Kidney (tissue), 14 donors: ENCODE measurements around the gene OR8B3. TPM values are rescaled to one million over a fixed set of nuclear protein-coding genes. Genes with fewer than 3 reads are reported as not detected.
"Not testable (repeated sequence)": the region's sequence is repeated elsewhere in the genome, so short reads cannot be mapped to it uniquely, and the experiment has no call there.

Experiments
- DNase-seq, 5 donors: peaks; one replicate each; pipeline ENCODE4 v3.0.0-alpha.2; 2013 to 2020
- FAIRE-seq: peaks from 2 replicates; lab custom pipeline; 2012; peaks lifted over from hg19 to GRCh38; lab: Jason Lieb, UNC
- H3K27ac ChIP-seq, 2 donors: one replicate each; pipeline ENCODE4 v1.7.0; 2013; ENCODE audit warnings: low read depth in 2 of 2, low read length in 2 of 2, inconsistent platforms in 1 of 2
- H3K27me3 ChIP-seq: one replicate; pipeline ENCODE4 v1.7.1; 2013; ENCODE audit warnings: low read length, inconsistent platforms; ENCODE audit not compliant: control insufficient read depth, insufficient read depth
- H3K36me3 ChIP-seq, 3 donors: one replicate each; pipeline versions ENCODE4 v1.7.0 to v1.7.1; 2013; ENCODE audit warnings: low read length in 3 of 3, control low read depth in 1 of 3, inconsistent platforms in 1 of 3; ENCODE audit not compliant: insufficient read depth in 3 of 3, control insufficient read depth in 2 of 3
- H3K4me1 ChIP-seq, 3 donors: one replicate each; pipeline versions ENCODE4 v1.7.0 to v1.7.1; 2013; ENCODE audit warnings: low read length in 3 of 3, inconsistent platforms in 1 of 3, low read depth in 1 of 3; ENCODE audit not compliant: control insufficient read depth in 2 of 3, insufficient read depth in 2 of 3
- H3K4me3 ChIP-seq, 3 donors: one replicate each; pipeline versions ENCODE4 v1.7.0 to v1.8.1; 2013; ENCODE audit warnings: low read length in 3 of 3, control low read depth in 1 of 3, inconsistent platforms in 1 of 3
- H3K9ac ChIP-seq, 3 donors: one replicate each; pipeline versions ENCODE4 v1.7.0 to v1.7.1; 2013; ENCODE audit warnings: low read length in 3 of 3, control low read depth in 1 of 3, inconsistent platforms in 1 of 3
- H3K9me3 ChIP-seq, 3 donors: one replicate each; pipeline versions ENCODE4 v1.7.0 to v1.7.1; 2013; ENCODE audit warnings: low read length in 3 of 3, control low read depth in 1 of 3, inconsistent platforms in 1 of 3; ENCODE audit not compliant: control insufficient read depth in 2 of 3, insufficient read depth in 1 of 3
- CTCF ChIP-seq: IDR thresholded peaks from 3 replicates; pipeline ENCODE4 v1.5.1; 2012; ENCODE audit warnings: mild to moderate bottlenecking, moderate library complexity, borderline replicate concordance; ENCODE audit not compliant: insufficient read depth; ENCODE audit errors: extremely low read depth
- intact Hi-C: fragments of 100-400 bp; cut with DNase I; formaldehyde crosslinking; loops from one replicate; pipeline ENCODE4 v1.11.1; 2022
- polyA plus RNA-seq: library from polyadenylated mRNA; stranded (reverse); fragments of 350-450 nt; fragmentation: Illumina TruSeq; extraction: RNeasy Lipid Tissue Mini Kit (QIAGEN cat#74804); gene quantifications from one replicate; pipeline ENCODE4 v1.2.3, GENCODE V29; 2014; ENCODE audit warnings: low read depth, low replicate concordance; ENCODE audit not compliant: insufficient read depth
- total RNA-seq: library from RNA; stranded (reverse); fragmentation: NEBNext Ultra II Directional; extraction: Animal tissue kit (Norgen Biotek cat#: 25700); gene quantifications from one replicate; pipeline ENCODE4 v1.2.1, GENCODE V29; 2021
- donor health status: control.
- donor health status: control.
- donor health status: control.
- donor health status: control.
- donor health status: control.
- donor health status: DM: yes; HTN: yes; CAD: no.
- donor health status: Normal renal cell carcinoma (clear cell type).

OR8B3 gene
- total and polyA plus RNA-seq, 2 donors from 2014 or later = not detected

GRCh38 chr11:124402326-124402922 is 3.6 kb upstream of the OR8B3 start:
- no peak overlapping the region for H3K27ac ChIP-seq
- peak; percentile 50 for TF ChIP-seq CTCF
- FAIRE-seq = no peak
- intact Hi-C loops = no loop called here
- no peak overlapping the region for H3K9ac ChIP-seq
- H3K4me3 ChIP-seq = no peak overlapping the region
- DNase-seq = peak in 4 of 5 donors; percentile 38 to 74 (median 40)
- no peaks in the 10 kb centered on the region for H3K36me3 ChIP-seq
- H3K9me3 ChIP-seq = no peaks in the 10 kb centered on the region
- H3K4me1 ChIP-seq = no peaks in the 10 kb centered on the region
- no peaks in the 10 kb centered on the region for H3K27me3 ChIP-seq

- H3K36me3 ChIP-seq, intact Hi-C loops, H3K4me3 ChIP-seq, DNase-seq, H3K27ac ChIP-seq, FAIRE-seq, H3K4me1 ChIP-seq, H3K9me3 ChIP-seq, H3K9ac ChIP-seq, H3K27me3 ChIP-seq: not testable (repeated sequence)
Measured at GRCh38 chr11:124396847-124397246, 2.0 kb downstream of the OR8B3 start.

GRCh38 chr11:124394408-124394807 is 4.4 kb downstream of the OR8B3 start:
- H3K9me3 ChIP-seq = no peaks in the 10 kb centered on the region
- no peaks in the 10 kb centered on the region for H3K27me3 ChIP-seq
- FAIRE-seq = no peak
- intact Hi-C loops = no loop called here
- H3K36me3 ChIP-seq = no peaks in the 10 kb centered on the region
- no peaks in the 10 kb centered on the region for H3K4me1 ChIP-seq
- no peak overlapping the region for H3K9ac ChIP-seq
- H3K4me3 ChIP-seq = no peak overlapping the region
- no peak for DNase-seq
- no peak for TF ChIP-seq CTCF
- no peak overlapping the region for H3K27ac ChIP-seq

GRCh38 chr11:124384399-124384798 is 14.4 kb downstream of the OR8B3 start, which contains the start of gene OR8B2:
TSS of gene OR8B2 (minus strand) at chr11:124384499. CDS start at chr11:124383343, 1,156 bp downstream.
- H3K9ac ChIP-seq = no peak within 1 kb of the TSS
- H3K27me3 ChIP-seq = no peaks in the 10 kb centered on the region
- no peak for DNase-seq
- H3K4me3 ChIP-seq = no peak within 1 kb of the TSS
- H3K9me3 ChIP-seq = no peaks in the 10 kb centered on the region
- no peak for TF ChIP-seq CTCF
- no peak within 1 kb of the TSS for H3K27ac ChIP-seq
- H3K36me3 ChIP-seq = no peaks in the 10 kb centered on the region
- no peaks in the 10 kb centered on the region for H3K4me1 ChIP-seq
- FAIRE-seq = no peak
- intact Hi-C loops = no loop called here

GRCh38 chr11:124382857-124383256 is 16.0 kb downstream of the OR8B3 start:
- intact Hi-C loops, H3K36me3 ChIP-seq, FAIRE-seq, H3K9ac ChIP-seq, H3K27ac ChIP-seq, H3K27me3 ChIP-seq, H3K4me3 ChIP-seq, DNase-seq, H3K4me1 ChIP-seq, H3K9me3 ChIP-seq: not testable (repeated sequence)
